Midbrain (tissue), 1 donor: ENCODE measurements around the gene APOL4.
A peak's percentile ranks its signal among the peaks of the same experiment; 100 is the strongest.
"Not testable (repeated sequence)": the region's sequence is repeated elsewhere in the genome, so short reads cannot be mapped to it uniquely, and the experiment has no call there.

ENCODE experiments used
- DNase-seq: peaks from one replicate; lab custom pipeline; 2025; lab: John Stamatoyannopoulos, UW

APOL4 gene

GRCh38 chr22:36232715-36233401 is 31.2 kb upstream of the APOL4 start:
- DNase-seq: no peak

GRCh38 chr22:36231051-36231450 is 29.4 kb upstream of the APOL4 start:
- DNase-seq: not testable (repeated sequence)

DNA sequence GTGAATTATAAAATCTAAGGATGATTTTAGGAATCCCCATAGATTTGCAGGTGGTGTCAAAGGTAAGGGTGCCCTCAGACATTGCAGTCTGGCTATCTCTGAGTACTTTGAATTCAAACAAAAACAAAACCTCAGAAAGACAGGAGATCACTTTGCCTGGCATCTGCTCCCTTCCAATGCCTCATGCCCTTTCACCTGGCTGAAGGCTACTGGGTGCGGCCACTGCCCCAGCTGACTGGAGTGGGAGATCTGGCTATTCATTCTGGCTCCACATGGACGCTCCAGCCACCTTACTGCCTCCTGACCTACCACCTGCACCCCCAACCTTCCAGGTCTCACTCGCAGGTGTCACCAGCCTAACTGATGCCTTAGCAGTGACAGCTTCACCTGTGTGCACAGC is 28.0 kb upstream of the APOL4 start:
- not testable (repeated sequence) for DNase-seq

DNA sequence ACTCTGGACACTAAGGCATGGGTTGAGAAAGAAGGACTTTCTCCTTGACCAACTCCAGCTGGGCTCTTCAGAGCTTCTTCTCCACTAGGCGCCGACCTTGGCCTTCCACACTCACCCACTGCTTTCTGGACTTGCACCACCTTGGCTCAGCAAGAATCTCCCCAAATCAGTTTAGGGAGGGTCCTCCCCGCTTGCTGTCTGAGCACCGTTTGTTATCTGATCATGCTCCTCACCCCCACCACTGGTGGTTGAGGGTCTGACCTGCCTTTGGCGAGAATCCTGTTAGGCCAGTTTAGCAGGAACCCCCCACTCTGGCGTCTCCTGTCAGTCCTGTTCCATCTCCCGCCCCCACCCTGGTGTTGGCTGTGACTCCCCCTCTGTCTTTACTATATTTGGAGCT is 27.3 kb upstream of the APOL4 start:
- no peak for DNase-seq

GRCh38 chr22:36228369-36228768 is 26.8 kb upstream of the APOL4 start:
- not testable (repeated sequence) for DNase-seq

DNA sequence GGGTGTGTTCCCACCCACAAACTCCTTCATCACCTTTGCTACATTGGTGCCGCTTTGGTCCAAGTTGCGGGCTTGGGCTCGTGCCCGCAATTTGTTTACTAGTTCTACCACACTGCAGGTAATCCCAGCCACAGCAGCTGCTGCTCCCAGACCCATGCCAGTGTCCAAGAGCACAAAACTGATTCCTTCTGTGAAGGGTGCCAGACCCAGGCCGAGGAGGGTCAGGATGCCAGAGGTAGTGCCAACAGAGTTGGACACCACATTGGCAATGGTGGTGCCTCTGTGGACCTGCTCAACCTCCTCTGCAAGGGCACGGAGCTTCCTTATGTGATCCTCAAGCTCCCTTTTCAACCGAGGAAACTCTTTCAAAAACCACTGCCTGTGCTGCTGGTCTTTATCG is 26.2 kb upstream of the APOL4 start:
- DNase-seq: no peak

- no peak for DNase-seq
Observed at GRCh38 chr22:36227396-36227795, 25.8 kb upstream of the APOL4 start.

- DNase-seq: no peak
Observed at GRCh38 chr22:36226189-36226588, 24.6 kb upstream of the APOL4 start.

GRCh38 chr22:36225333-36225922 is 23.8 kb upstream of the APOL4 start:
- no peak for DNase-seq

GRCh38 chr22:36224245-36224644 is 22.6 kb upstream of the APOL4 start:
- DNase-seq: no peak

- DNase-seq: no peak
Observed at GRCh38 chr22:36223504-36223903, 21.9 kb upstream of the APOL4 start.

DNA sequence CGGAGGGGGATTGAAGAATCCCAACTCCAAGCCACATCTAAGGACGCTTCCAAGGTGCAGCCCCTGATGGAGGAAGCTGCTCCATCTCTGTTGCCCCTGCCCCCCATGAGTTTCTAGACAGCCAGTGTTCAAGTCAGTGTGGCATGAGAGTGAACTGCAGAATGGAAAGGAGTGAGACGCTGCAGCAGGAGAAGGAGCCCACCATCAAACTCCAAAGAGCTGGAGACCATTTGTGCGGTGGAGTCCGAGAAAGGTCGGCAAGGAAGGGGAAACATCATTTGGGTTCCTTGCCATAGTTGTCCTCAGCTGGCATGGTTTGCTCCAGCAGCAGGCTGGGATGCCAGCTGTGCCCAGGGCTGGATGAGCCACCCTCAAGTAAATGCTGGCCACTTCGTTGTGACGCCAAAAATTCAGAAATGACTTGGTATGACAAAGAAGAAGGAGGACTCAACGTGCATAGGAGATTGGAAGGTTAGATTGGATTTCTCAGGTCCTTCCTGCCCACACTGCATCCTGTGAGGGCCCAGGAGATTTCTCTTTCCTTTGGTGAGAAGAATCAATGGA is 21.4 kb upstream of the APOL4 start:
- no peak for DNase-seq

GRCh38 chr22:36221799-36222751 is 20.5 kb upstream of the APOL4 start:
- peak; percentile 14 for DNase-seq

GRCh38 chr22:36220451-36220921 is 18.9 kb upstream of the APOL4 start:
- DNase-seq: no peak

- DNase-seq: no peak
Observed at GRCh38 chr22:36218648-36219193, 17.1 kb upstream of the APOL4 start.

- DNase-seq: no peak
Observed at GRCh38 chr22:36215981-36216380, 14.4 kb upstream of the APOL4 start.

DNA sequence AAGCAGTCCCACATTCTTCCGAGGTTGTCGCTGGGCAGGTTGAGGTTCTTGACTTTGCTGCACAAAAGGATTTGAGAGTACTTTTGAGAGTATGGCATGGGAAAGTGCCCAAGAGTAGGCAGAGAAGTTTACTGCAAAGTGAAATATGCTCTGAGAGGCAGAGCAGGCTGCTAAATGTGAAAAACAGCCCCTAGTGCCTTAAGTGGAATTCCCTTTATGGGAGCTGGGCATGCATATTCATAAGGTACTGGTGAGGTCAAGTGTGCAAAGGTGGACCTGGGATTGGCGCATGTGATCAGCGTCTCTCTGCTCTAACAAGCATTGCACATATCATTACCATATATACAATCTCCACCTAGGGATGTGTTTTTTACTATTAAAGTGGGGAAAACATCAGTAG is 12.0 kb upstream of the APOL4 start:
- DNase-seq: no peak

GRCh38 chr22:36212901-36213300 is 11.3 kb upstream of the APOL4 start:
- DNase-seq: no peak

GRCh38 chr22:36211237-36211861 is 9.7 kb upstream of the APOL4 start:
- DNase-seq: peak; percentile 7

DNA sequence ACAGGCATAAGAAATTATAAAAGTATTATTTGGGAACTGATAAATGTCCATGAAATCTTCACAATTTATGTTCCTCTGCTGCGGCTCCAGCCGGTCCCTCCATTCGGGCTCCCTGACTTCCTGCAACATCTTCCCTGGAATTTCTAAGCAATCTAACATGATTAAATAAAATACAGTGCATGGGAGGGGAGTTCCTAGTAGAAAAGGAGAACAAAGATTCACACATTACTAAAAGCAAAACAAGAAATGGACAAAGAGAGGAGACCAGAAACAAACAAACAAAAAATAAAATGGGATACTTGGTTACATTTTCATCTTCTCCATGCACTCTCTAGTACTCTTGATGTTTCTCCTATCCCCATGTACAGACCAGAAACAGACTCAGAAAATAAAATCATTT is 8.6 kb upstream of the APOL4 start:
- no peak for DNase-seq

GRCh38 chr22:36209488-36209908 is 7.9 kb upstream of the APOL4 start:
- DNase-seq: not testable (repeated sequence)

DNA sequence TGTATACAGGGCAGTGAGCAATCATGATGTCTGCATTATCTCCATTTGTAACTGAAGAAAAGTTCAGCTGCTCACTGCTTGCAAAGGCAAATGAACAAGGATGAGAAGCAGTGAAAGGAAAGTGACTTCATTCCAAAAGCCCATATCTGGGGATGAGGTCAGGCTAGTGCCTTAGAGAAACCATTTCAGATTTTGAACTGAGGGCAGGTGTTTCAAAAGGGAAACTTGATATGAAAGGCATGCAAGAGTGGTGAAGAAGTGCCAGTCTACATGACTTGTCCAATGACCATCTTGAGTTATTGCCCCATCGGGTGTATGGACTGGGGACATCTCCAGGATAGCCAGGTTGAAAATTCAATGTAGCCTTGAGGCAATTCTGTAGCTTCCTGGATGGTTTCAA is 7.3 kb upstream of the APOL4 start:
- no peak for DNase-seq
